Type B pancreatic cell (in vitro differentiated cells): ENCODE measurements around the gene VEZT. TPM values are rescaled to one million over a fixed set of nuclear protein-coding genes. Genes with fewer than 3 reads are reported as not detected.

Experiments
- DNase-seq: peaks from one replicate; pipeline ENCODE4 v3.0.0; 2021; ENCODE audit warnings: mixed read lengths; ENCODE audit not compliant: unreplicated experiment; ENCODE audit errors: extremely low spot score
- H3K27ac Mint-ChIP-seq: 2 replicates; pipeline ENCODE4 v1.8.0; 2021; ENCODE audit warnings: mild to moderate bottlenecking, mixed read lengths
- H3K27me3 Mint-ChIP-seq: 2 replicates; pipeline ENCODE4 v1.8.0; 2021; ENCODE audit warnings: mixed read lengths
- H3K36me3 Mint-ChIP-seq: 2 replicates; pipeline ENCODE4 v1.8.0; 2021; ENCODE audit warnings: mixed read lengths
- H3K4me1 Mint-ChIP-seq: one replicate; pipeline ENCODE4 v1.8.0; 2021; ENCODE audit warnings: mixed read lengths; ENCODE audit not compliant: unreplicated experiment
- H3K4me3 Mint-ChIP-seq: 2 replicates; pipeline ENCODE4 v1.8.0; 2021; ENCODE audit warnings: mild to moderate bottlenecking, mixed read lengths
- H3K9me3 Mint-ChIP-seq: 2 replicates; pipeline ENCODE4 v1.8.0; 2021; ENCODE audit warnings: mixed read lengths
- total RNA-seq: library from RNA; stranded (reverse); gene quantifications from 2 replicates; pipeline ENCODE4 v1.2.1, GENCODE V29; 2021; ENCODE audit warnings: low replicate concordance
- TF ChIP-seq, protein P1 (sequence below): fragments of 200-600 bp; sonication (generic); conservative IDR thresholded peaks from 2 replicates; pipeline ENCODE4 v1.5.0; 2021; ENCODE audit warnings: antibody characterized with exemption, mild to moderate bottlenecking

The VEZT gene
- total RNA-seq, 1 donor from 2014 or later, result 69.1 TPM

DNA sequence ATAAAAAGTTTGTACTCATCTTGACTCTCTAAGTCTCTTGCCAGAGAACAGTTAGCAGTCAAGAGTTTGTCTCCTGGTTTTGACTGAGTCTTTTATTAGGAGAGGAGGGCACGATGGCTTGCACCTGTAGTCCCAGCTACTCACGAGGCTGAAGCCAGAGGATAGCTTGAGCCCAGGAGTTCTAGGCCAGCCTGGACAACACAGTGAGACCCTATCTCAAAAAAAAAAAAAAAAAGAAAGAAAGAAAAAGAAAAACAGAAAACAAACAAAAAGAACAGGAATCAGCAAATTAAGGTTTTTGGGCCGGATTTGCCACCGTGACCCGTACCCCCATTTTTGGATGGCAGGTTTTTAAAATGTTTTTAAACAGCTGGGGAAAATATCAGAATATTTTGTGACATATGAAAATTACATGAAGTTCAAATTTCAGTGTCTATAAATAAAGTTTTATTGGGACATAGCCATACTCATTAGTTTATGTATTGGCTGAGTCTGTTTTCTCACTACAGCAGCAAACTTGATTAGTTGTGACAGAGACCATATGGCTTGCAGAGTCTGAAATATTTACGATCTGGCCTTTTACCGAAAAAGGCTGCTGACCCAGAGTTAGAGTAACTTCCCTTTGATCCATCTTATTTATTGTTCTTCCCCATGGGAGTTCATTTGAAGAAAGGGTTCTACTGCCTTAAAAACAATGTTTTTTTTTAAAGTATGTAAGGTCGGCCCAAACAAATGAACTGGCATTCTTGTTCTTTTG lies 31.2 kb downstream of the VEZT start:
- Mint-ChIP-seq H3K4me3 (no peak overlapping the region), H3K4me1 (peaks cover 37% of the 10 kb centered on the region), H3K36me3 (peaks cover 20% of the 10 kb centered on the region), H3K9me3 (no peaks in the 10 kb centered on the region), H3K27me3 (no peaks in the 10 kb centered on the region), H3K27ac (no peak overlapping the region)
- TF ChIP-seq, protein P1, sequence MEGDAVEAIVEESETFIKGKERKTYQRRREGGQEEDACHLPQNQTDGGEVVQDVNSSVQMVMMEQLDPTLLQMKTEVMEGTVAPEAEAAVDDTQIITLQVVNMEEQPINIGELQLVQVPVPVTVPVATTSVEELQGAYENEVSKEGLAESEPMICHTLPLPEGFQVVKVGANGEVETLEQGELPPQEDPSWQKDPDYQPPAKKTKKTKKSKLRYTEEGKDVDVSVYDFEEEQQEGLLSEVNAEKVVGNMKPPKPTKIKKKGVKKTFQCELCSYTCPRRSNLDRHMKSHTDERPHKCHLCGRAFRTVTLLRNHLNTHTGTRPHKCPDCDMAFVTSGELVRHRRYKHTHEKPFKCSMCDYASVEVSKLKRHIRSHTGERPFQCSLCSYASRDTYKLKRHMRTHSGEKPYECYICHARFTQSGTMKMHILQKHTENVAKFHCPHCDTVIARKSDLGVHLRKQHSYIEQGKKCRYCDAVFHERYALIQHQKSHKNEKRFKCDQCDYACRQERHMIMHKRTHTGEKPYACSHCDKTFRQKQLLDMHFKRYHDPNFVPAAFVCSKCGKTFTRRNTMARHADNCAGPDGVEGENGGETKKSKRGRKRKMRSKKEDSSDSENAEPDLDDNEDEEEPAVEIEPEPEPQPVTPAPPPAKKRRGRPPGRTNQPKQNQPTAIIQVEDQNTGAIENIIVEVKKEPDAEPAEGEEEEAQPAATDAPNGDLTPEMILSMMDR, result no peak
- no peak for DNase-seq

DNA sequence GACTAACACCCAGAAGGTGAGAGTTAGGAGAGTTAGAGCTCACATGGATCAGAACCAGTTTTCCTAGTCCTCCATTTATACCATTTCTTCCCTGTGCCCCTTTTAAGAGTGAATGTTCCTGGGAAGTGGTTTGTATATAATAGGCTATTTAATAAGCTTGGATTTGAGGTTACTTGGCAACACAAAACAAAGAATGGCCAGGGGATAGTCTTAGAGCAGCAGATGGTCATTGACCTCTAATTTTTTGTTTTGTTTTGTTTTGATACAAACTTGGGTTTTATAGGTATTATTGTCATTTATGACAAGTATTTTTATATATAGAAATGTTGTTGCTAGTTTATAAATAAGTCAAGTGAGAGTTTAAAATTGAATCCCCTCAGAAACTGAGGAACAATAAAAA lies 35.8 kb downstream of the VEZT start:
- Mint-ChIP-seq H3K27ac (no peak overlapping the region), H3K4me3 (no peak overlapping the region), H3K9me3 (no peaks in the 10 kb centered on the region), H3K36me3 (peaks cover 45% of the 10 kb centered on the region), H3K4me1 (peaks cover 20% of the 10 kb centered on the region), H3K27me3 (no peaks in the 10 kb centered on the region)
- no peak for DNase-seq
- TF ChIP-seq, protein P1, result no peak

DNA sequence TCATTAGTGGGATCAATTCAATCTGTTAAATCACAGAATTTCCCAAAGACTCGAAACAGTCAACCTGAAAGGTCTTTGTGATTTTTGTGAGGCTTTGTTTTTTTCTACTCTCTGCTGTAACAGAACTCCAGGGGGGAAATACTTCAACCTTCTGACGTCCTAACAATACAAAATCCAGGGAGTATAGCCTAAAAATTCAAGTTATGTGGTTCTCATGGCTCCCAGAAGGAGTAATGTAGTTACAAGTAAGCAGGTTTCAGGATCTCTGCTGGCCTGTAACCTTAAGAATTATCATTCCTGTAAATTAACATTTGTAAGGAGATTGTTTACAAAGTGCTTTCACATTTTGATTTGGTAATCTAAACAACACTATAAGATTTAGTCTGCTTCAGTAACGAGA lies 39.9 kb downstream of the VEZT start:
- no peak for DNase-seq
- no peak overlapping the region for H3K27ac Mint-ChIP-seq
- TF ChIP-seq, protein P1, result no peak
- H3K4me3 Mint-ChIP-seq, result no peak overlapping the region
- H3K27me3 Mint-ChIP-seq, result no peaks in the 10 kb centered on the region
- H3K4me1 Mint-ChIP-seq, result no peaks in the 10 kb centered on the region
- H3K9me3 Mint-ChIP-seq, result no peaks in the 10 kb centered on the region
- H3K36me3 Mint-ChIP-seq, result peaks cover 41% of the 10 kb centered on the region

DNA sequence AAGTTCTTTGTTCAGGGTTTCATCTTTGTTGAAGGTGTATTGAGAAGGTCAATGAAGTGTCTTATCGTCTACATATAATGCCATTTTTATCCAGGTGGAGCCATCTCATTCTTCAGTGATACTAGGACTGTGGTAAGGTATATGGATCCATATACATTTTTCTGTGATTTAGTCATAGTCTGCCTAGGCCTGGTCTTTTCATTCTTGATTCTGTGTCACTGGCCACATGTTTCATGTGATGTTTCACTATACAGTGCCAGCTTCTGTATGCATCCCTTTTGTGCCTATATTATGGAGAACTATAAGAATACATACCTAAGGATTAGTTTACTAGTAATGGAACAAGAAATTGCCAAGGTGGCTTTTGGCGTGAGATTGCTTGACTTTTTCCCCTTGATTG lies 40.5 kb downstream of the VEZT start:
- H3K27me3 Mint-ChIP-seq, result no peaks in the 10 kb centered on the region
- H3K9me3 Mint-ChIP-seq, result no peaks in the 10 kb centered on the region
- peaks cover 42% of the 10 kb centered on the region for H3K36me3 Mint-ChIP-seq
- H3K27ac Mint-ChIP-seq, result no peak overlapping the region
- no peak overlapping the region for H3K4me3 Mint-ChIP-seq
- H3K4me1 Mint-ChIP-seq, result no peaks in the 10 kb centered on the region
- TF ChIP-seq, protein P1, result no peak
- DNase-seq, result no peak

DNA sequence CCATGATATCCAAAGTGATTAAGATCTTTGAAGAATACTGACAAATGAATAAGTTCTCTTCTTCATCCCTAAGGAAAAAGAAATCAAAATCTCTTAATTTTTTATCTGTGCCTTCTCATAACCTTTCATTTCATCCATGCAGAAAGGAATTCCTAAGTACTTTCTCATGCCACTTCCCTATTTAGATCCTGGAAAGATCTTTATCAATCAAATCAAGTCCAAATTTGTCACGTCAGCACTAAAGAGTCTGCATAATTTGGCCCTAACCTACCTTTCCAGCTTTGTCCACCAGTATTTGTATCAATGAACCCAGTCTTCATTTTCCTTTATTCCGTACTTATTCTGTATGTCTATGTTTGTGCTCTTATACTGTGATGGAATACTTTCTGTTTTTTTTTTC lies 41.2 kb downstream of the VEZT start:
- Mint-ChIP-seq H3K9me3 (no peaks in the 10 kb centered on the region), H3K27ac (no peak overlapping the region), H3K4me1 (no peaks in the 10 kb centered on the region), H3K27me3 (no peaks in the 10 kb centered on the region), H3K4me3 (no peak overlapping the region), H3K36me3 (peaks cover 37% of the 10 kb centered on the region)
- DNase-seq, result no peak
- TF ChIP-seq, protein P1, result no peak
